AG09309 (cell line): Measurements from ENCODE around the gene RCAN1.

ENCODE experiments used
- DNase-seq: peaks from one replicate; pipeline ENCODE4 v3.0.0-alpha.2; 2010; ENCODE audit warnings: low read depth
- H3K4me3 ChIP-seq: 2 replicates; pipeline ENCODE4 v1.5.1; 2011; ENCODE audit warnings: mild to moderate bottlenecking, low read depth, low read length, moderate library complexity; ENCODE audit not compliant: control insufficient read depth
- TF ChIP-seq, protein P1 (sequence below): IDR thresholded peaks from 2 replicates; pipeline ENCODE4 v1.5.1; 2011; ENCODE audit warnings: mild to moderate bottlenecking, low read depth, low read length, inconsistent platforms; ENCODE audit not compliant: insufficient read depth, control insufficient read depth; ENCODE audit errors: missing control alignments

The RCAN1 gene

DNA sequence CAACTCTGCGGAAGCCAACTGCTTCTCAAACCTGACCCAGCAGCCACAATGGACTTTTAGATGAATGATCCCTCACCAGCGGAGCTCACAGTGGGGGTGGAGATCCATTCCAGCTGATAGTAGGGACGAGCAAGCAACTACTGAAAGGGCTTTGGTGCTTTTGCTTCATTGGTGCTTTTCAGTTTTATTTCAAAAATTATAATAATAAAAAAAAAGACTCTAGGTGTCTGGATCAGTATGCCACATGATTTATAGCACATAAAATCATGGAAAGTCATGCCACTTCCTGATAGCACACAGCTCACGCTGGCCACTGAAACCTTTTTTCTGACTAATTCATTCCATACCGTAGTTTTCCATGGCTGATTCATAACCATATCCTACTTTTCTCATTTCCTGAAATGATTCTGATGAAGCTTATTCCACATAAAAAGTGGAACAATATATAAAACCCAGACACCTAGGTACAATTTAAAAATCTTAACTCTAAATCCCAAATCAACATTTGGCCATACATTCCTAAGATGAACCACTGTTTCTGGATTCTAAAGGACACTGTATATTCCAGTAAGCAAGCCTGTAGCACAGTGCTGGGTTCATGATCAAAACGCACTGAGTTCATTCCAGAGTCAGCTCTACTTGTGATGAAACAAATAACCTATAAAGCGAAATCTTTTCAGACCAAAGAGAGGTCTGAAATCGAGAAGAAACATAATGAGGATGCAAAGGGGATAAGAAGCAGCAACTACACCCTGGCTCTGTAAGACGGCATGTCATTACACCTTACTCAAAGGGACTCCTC lies 61.6 kb downstream of the RCAN1 start:
- TF ChIP-seq, protein P1, sequence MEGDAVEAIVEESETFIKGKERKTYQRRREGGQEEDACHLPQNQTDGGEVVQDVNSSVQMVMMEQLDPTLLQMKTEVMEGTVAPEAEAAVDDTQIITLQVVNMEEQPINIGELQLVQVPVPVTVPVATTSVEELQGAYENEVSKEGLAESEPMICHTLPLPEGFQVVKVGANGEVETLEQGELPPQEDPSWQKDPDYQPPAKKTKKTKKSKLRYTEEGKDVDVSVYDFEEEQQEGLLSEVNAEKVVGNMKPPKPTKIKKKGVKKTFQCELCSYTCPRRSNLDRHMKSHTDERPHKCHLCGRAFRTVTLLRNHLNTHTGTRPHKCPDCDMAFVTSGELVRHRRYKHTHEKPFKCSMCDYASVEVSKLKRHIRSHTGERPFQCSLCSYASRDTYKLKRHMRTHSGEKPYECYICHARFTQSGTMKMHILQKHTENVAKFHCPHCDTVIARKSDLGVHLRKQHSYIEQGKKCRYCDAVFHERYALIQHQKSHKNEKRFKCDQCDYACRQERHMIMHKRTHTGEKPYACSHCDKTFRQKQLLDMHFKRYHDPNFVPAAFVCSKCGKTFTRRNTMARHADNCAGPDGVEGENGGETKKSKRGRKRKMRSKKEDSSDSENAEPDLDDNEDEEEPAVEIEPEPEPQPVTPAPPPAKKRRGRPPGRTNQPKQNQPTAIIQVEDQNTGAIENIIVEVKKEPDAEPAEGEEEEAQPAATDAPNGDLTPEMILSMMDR = no peak
- peak; percentile 81 for DNase-seq
- H3K4me3 ChIP-seq = peak overlapping the region; percentile 21

- TF ChIP-seq, protein P1 = no peak
- DNase-seq = peak; percentile 50
- peak overlapping the region; percentile 21 for H3K4me3 ChIP-seq
These were observed 62.4 kb downstream of the RCAN1 start for GRCh38 chr21:34552360-34553098.

- TF ChIP-seq, protein P1 = no peak
- no peak for DNase-seq
- H3K4me3 ChIP-seq = no peak overlapping the region
These were observed 64.6 kb downstream of the RCAN1 start for GRCh38 chr21:34550182-34550799.

DNA sequence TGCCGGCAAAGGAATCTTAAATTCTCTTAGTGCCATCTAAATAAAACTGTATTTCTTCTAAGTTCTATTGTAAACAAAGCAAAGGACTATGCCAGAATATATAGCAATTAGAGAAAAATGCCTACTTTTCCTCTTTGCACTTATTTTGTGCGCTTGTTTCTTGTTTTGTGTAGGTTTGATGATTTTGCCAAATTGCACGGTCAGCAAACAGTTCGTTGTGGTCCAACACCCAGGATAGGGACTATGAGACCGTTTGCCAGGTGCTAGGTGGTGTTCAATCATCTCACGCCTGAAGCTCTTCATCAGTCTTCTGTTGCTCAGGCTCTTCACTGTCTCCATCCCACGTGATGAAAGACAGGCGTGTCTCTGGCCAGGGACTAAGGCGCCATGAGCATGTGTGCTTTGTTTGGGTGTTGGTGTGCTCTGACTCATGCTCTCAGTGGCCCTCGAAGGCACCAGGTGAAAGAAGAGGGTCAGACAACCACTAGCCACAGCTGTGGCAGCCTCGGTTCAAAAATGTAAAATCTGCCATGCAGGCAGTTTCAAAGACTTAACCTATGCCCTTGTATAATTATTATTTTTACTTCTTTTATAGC lies 66.0 kb downstream of the RCAN1 start:
- no peak for DNase-seq
- TF ChIP-seq, protein P1 = no peak
- H3K4me3 ChIP-seq = no peak overlapping the region

- H3K4me3 ChIP-seq = no peak overlapping the region
- TF ChIP-seq, protein P1 = no peak
- no peak for DNase-seq
These were observed 68.4 kb downstream of the RCAN1 start for GRCh38 chr21:34546542-34546941.
